ENCODE data around the gene SIK3. TPM values are rescaled to one million over a fixed set of nuclear protein-coding genes. Genes with fewer than 3 reads are reported as not detected.

Gene SIK3
- total RNA-seq, 2 donors from 2014 or later, result 37.2 to 43.5 TPM

DNA sequence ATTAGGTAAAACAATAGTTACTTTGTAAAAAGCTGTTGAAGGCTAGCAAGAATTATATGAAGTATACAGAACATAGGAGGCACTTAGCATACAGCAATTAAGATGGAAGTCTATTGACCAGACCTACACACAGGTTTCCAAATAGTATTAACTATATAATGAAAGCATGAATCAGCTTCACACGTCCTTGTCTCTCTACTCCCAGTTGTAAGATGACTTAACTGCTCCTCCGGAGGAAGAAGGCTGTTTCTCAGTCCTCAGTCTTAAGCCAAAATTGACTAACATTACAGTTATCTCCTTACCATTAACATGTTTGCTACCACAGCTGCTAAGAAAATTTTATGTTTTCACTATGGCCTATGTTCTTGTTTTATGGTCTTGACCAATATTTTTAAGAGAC, 24.7 kb downstream of the SIK3 start:
- H3K27ac Mint-ChIP-seq, result no peak overlapping the region
- H3K27ac ChIP-seq (ENCODE audit: low read depth, low read length), result no peak overlapping the region
- H3K4me1 Mint-ChIP-seq, result peaks cover 58% of the 10 kb centered on the region

DNA sequence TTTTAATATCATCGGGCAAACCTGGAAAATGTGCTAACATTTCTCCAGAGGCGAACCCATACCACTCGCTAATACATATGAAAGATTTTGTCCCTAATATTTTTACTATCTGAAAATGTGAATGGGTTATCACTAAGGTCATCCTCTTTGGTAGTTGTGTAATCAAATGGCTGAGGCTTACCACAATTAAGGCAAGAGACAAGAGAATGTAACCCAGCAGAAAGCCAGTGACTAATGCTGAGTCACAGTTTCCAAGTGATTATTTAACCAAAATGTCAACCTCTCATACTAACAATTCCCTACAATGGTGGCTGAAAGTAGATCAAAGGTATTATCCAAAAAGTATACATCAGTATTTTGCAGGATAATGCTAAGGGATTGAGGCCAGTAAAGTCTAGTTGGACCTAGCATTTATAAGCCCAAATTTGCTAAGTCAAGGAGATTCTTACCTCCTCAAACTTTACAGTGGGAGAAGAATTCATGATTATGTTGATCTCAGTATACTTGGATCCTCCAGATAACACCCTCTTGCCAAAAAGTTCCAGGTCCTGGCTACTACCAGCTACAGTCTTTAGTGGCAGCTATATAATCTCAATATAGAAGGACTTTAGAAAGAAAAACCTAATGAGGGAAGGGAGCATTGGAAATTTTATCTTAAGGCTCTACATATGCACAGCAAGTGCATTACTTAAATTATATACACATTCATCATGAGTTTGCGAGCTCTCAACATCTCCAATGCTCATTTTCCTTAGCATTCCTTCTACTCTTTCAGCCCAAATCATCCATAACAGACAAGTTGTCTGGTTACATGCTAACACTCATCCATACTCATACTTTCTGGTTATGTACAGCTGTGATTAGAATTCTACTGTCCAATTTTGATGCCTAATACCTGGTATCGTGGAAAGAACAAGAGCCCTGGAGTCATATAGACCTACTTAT, 25.4 kb downstream of the SIK3 start:
- peak overlapping the region; percentile 72 for H3K27ac Mint-ChIP-seq
- H3K4me1 Mint-ChIP-seq, result peaks cover 54% of the 10 kb centered on the region
- H3K9me3 ChIP-seq (ENCODE audit: control insufficient read depth, low read length), result no peaks in the 10 kb centered on the region
- H3K27me3 ChIP-seq (ENCODE audit: control insufficient read depth, insufficient read depth, low read length, poor library complexity, severe bottlenecking), result no peaks in the 10 kb centered on the region
- H3K36me3 Mint-ChIP-seq (ENCODE audit: low read depth), result peaks cover 4% of the 10 kb centered on the region
- peaks cover 17% of the 10 kb centered on the region for H3K4me1 ChIP-seq (ENCODE audit: control insufficient read depth, insufficient read depth, low read length)
- no peaks in the 10 kb centered on the region for H3K36me3 ChIP-seq (ENCODE audit: control insufficient read depth, insufficient read depth, low read length)
- DNase-seq, result no peak
- H3K9ac ChIP-seq (ENCODE audit: extremely low read depth, low read length, poor library complexity, severe bottlenecking), result peak overlapping the region; percentile 38
- H3K27me3 Mint-ChIP-seq (ENCODE audit: insufficient read depth), result no peaks in the 10 kb centered on the region
- no peak overlapping the region for H3K27ac ChIP-seq (ENCODE audit: low read depth, low read length)
- no peaks in the 10 kb centered on the region for H3K9me3 Mint-ChIP-seq
- H3K4me3 ChIP-seq (ENCODE audit: low read length), result peak overlapping the region; percentile 7
- TF ChIP-seq, protein P1, sequence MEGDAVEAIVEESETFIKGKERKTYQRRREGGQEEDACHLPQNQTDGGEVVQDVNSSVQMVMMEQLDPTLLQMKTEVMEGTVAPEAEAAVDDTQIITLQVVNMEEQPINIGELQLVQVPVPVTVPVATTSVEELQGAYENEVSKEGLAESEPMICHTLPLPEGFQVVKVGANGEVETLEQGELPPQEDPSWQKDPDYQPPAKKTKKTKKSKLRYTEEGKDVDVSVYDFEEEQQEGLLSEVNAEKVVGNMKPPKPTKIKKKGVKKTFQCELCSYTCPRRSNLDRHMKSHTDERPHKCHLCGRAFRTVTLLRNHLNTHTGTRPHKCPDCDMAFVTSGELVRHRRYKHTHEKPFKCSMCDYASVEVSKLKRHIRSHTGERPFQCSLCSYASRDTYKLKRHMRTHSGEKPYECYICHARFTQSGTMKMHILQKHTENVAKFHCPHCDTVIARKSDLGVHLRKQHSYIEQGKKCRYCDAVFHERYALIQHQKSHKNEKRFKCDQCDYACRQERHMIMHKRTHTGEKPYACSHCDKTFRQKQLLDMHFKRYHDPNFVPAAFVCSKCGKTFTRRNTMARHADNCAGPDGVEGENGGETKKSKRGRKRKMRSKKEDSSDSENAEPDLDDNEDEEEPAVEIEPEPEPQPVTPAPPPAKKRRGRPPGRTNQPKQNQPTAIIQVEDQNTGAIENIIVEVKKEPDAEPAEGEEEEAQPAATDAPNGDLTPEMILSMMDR (conservative IDR thresholded peaks at IDR 0.05), result no peak
- WGBS, 2 experiments (ENCODE audit: insufficient coverage in 1 of 2, insufficient read length in 1 of 2), result 74 to 87% methylated on average over 2 to 5 of the region's 5 CpGs
- H3K4me3 Mint-ChIP-seq, result no peak overlapping the region

More for the DNA sequence above, 24.7 kb downstream of the SIK3 start:
- H3K27me3 ChIP-seq (ENCODE audit: control insufficient read depth, insufficient read depth, low read length, poor library complexity, severe bottlenecking), result no peaks in the 10 kb centered on the region
- peaks cover 17% of the 10 kb centered on the region for H3K4me1 ChIP-seq (ENCODE audit: control insufficient read depth, insufficient read depth, low read length)
- TF ChIP-seq, protein P1 (conservative IDR thresholded peaks at IDR 0.05), result no peak
- Mint-ChIP-seq H3K27me3 (ENCODE audit: insufficient read depth) (no peaks in the 10 kb centered on the region), H3K4me3 (no peak overlapping the region), H3K36me3 (ENCODE audit: low read depth) (peaks cover 4% of the 10 kb centered on the region), H3K9me3 (no peaks in the 10 kb centered on the region)
- DNase-seq, result no peak
- H3K9me3 ChIP-seq (ENCODE audit: control insufficient read depth, low read length), result no peaks in the 10 kb centered on the region
- H3K4me3 ChIP-seq (ENCODE audit: low read length), result peak overlapping the region; percentile 7
- no peaks in the 10 kb centered on the region for H3K36me3 ChIP-seq (ENCODE audit: control insufficient read depth, insufficient read depth, low read length)
- WGBS, 2 experiments (ENCODE audit: insufficient coverage in 1 of 2, insufficient read length in 1 of 2), result 62 to 77% methylated on average over 2 of the region's 2 CpGs
- no peak overlapping the region for H3K9ac ChIP-seq (ENCODE audit: extremely low read depth, low read length, poor library complexity, severe bottlenecking)

DNA sequence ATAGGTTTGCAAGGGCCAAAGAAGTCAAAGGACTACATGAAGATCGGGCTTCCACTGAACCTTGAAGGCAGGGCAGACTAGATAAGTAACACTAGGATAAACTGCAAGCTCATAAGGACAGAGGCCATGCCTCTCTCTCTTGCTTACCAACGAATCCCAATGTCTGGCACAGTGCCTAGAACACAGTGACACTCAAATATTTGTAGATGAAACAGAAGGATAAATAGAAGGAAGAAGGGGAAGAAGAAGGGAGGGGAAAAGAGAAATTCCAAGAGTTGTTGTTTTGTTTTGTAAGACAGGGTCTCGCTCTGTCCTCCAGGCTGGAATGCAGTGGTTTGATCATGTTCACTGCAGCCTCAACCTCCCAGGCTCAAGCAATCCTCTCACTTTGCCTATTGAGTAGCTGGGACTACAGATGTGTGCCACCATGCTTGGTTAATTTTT, 26.9 kb downstream of the SIK3 start:
- H3K9ac ChIP-seq (ENCODE audit: extremely low read depth, low read length, poor library complexity, severe bottlenecking), result no peak overlapping the region
- peaks cover 10% of the 10 kb centered on the region for H3K36me3 Mint-ChIP-seq (ENCODE audit: low read depth)
- H3K27ac ChIP-seq (ENCODE audit: low read depth, low read length), result no peak overlapping the region
- peak overlapping the region; percentile 23 for H3K27ac Mint-ChIP-seq
- H3K4me3 Mint-ChIP-seq, result no peak overlapping the region
- no peaks in the 10 kb centered on the region for H3K36me3 ChIP-seq (ENCODE audit: control insufficient read depth, insufficient read depth, low read length)
- H3K27me3 ChIP-seq (ENCODE audit: control insufficient read depth, insufficient read depth, low read length, poor library complexity, severe bottlenecking), result no peaks in the 10 kb centered on the region
- no peak for DNase-seq
- no peak overlapping the region for H3K4me3 ChIP-seq (ENCODE audit: low read length)
- peaks cover 44% of the 10 kb centered on the region for H3K4me1 Mint-ChIP-seq
- TF ChIP-seq, protein P1 (conservative IDR thresholded peaks at IDR 0.05), result no peak
- no peaks in the 10 kb centered on the region for H3K27me3 Mint-ChIP-seq (ENCODE audit: insufficient read depth)
- WGBS, 2 experiments (ENCODE audit: insufficient coverage in 1 of 2, insufficient read length in 1 of 2), result 71 to 90% methylated on average over 1 to 3 of the region's 3 CpGs
- no peaks in the 10 kb centered on the region for H3K9me3 Mint-ChIP-seq
- H3K9me3 ChIP-seq (ENCODE audit: control insufficient read depth, low read length), result no peaks in the 10 kb centered on the region
- peaks cover 10% of the 10 kb centered on the region for H3K4me1 ChIP-seq (ENCODE audit: control insufficient read depth, insufficient read depth, low read length)
